ENCODE data around the gene MTMR12.
"Not testable (repeated sequence)": the region's sequence is repeated elsewhere in the genome, so short reads cannot be mapped to it uniquely, and the experiment has no call there.

The MTMR12 gene

DNA sequence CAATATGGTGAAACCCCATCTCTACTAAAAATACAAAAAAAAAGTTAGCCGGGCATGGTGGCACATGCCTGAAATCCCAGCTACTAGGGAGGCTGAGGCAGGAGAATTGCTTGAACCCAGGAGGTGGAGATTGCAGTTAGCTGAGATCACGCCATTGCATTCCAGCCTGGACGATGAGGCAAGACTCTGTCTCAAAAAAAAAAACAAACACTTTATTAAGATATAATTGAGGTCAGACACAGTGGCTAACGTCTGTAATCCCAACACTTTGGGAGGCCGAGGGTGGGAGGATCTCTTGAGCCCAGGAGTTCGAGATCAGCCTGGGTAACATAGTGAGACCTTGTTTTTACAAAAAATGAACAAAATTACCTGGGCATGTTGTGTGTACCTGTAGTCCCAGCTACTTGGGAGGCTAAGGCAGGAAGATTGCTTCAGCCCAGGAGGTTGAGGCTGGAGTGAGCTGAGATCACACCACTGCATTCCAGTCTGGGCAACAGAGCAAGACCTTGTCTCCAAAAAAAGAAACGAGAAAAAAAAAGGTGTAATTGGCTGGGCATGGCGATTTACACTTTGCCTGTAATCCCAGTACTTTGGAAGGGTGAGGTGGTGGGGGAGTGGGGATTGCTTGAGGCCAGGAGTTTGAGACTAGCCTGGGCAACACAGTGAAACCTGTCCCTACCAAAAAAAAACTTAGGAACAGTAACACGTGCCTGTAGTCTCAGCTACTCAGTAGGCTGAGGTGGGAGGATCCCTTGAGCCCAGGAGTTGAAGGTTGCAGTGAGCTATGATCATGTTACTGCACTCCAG lies 16.6 kb downstream of the MTMR12 start:
- DNase-seq: not testable (repeated sequence)

DNA sequence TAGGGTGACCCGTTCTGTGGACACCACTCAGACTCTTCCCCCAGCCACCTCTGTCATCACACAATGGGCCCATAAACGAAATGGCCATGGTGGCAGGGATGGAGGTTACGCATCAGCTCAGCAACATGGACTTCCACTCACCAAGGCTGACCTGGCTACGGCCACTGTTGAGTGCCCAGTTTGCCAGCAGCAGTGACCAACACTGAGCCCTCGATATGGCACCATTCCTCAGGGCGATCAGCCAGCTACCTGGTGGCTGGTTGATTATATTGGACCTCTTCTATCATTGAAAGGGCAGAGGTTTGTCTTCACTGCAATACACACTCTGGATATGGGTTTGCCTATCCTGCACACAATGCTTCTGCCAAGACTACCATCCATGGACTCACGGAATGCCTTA lies 21.1 kb downstream of the MTMR12 start:
- DNase-seq: no peak

DNA sequence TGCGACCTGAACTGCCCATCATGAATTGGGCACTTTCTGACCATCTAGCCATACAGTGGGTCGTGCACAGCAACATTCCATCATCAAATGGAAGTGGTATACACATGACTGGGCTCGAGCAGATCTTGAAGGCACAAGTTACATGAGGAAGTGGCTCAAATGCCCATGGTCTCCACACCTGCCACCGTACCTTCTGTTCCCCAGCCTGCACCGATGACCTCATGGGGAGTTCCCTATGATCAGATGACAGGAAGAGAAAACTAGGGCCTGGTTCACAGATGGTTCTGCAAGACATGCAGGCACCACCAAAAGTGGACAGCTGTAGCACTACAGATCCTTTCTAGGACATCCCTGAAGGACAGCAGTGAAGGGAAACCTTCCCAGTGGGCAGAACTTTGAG lies 21.8 kb downstream of the MTMR12 start:
- DNase-seq: peak; percentile 18

DNA sequence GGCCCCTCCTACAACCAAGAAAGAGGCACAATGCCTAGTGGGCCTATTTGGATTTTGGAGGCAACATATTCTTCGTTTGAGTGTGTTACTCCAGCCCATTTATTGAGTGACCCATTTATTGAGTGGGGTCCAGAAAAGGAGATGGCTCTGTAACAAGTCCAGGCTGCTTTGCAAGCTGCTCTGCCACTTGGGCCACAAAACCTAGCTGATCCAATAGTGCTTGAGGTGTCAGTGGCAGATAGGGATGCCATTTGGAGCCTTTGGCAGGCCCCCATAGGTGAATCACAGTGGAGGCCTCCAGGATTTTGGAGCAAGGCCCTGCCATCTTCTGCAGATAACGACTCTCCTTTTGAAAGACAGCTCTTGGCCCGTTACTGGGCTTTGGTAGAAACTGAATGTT lies 22.2 kb downstream of the MTMR12 start:
- DNase-seq: not testable (repeated sequence)

DNA sequence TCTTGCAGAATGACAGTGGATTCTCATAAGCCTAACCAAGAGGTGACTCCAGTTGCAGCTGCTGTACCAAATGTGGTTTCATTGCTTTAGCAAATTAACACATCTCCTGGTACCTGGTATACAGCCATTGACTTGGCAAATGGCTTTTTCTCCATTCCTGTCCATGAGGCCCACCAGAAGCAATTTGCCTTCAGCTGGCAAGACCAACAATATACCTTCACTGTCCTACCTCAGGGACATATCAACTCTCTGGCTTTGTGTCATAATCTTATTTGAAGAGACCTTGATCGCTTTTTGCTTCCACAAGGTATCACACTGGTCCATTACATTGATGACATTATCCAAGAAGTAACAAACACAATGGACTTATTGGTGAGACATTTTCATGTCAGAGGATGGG lies 22.8 kb downstream of the MTMR12 start:
- DNase-seq: not testable (repeated sequence)

DNA sequence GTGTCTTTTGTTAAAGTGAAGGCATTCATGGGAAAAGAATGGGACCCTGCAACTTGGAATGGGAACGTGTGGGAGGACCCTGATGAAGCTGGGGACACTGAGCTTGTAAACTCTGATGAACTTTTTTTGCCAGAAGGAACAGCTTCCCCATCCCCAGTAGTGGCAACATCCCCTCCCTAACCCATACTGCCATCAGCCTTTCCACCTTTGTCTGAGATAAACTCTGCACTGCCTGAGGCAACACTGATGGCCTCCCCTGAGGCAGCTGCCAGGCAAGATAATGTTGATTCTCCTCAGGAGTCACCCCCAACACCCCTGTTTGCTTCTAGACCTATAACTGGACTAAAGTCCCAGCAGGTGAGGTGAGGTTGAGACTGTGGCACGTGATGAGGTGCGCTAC lies 24.6 kb downstream of the MTMR12 start:
- DNase-seq: not testable (repeated sequence)

DNA sequence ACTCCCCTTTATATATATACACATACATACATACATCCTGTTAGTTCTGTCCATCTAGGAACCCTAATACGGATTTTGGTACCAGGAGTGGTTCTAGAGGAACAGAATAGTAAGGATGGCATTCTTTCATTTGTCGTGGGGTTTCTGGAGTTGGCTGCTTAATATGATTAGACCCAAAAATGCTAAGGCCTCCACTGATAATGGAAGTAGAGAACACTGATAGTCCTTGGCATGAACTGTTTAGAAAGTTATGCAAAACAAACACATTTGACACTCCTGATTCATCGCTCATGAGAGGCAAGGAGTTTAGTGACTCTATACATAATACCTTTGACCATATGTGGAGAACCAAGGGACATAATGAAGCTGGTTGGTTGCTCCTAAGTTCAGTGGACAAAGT lies 25.2 kb downstream of the MTMR12 start:
- not testable (repeated sequence) for DNase-seq

DNA sequence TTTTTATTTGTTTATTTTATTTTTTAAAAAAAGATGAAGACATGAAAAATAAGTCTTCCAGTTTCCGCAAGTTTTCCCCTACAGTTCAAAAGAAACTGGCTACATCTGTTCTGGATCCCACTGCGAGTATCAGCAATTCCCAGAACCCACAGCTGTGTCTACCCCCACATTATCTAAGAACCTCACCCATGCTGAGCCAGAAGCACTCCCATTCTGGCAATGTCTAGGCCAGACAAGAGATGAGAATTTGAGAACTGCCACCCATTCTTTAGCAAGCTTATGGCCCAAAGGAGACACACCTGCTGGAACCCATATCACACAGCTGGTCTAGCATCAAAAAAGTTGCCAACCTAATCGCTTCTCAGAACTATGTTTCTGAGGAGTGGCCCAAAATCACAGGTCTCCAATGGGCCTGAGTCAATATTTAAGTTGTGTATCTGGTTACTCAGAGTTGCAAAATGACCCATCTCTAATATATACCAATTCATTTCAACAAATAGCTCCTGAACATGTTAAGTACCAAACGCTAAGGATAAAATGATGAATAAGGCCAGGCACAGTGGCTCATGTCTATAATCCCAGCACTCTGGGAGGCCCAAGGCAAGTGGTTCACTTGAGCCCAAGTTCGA lies 27.1 kb downstream of the MTMR12 start:
- DNase-seq: no peak

DNA sequence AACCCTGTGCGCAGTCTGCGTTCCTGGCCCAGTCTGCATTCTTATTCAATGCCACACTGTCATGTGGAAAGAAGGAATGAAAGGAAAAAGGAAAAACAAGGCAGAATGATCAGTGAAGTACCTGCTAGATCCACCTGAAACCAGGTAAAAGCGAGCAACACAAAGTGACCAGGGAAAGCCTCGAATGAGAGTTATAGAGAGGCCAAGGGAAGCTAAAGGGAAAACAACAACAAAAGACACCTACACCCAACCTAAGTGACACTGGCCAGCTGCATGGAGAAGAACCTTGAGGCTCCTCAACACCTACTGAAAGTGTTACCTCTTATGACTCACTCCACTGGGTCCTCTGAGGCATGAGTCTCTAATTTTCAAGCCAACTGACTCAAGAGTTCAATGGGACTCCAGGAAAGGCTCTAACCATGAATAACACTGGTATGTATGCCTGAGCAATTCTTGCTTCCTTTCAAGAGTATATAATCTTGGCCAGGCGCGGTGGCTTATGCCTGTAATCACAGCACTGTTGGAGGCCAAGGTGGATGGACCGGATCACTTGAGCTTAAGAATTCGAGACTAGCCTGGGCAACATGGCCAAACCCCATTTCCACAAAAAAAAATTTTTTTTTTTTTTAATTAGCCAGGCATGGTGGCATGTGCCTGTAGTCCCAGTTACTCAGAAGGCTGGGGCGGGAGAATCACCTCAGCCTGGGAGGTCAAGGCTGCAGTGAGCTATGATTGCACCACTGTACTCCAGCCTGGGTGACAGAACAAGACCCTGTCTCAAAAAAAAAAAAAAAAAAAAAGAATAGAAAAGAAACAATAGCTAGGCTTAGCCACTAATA lies 29.0 kb downstream of the MTMR12 start:
- peak; percentile 5 for DNase-seq

DNA sequence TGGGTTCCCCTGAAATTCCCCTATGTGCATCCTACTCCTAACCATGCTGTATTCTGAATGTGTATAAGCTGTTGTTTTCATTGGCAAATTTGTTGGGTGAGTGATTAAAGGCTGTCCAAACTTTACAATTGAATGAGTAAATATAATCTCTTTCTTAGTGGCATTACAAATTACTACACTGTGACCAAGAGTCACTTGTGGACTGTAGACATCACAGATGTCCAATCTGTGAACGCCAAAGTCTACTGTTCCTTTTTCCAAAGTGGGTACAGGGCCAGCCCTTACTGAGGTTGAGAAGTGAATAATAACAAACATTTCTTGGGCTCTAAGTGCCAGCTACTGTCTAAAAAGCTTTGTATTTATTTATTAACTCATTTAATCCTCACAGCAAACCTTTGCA lies 29.7 kb downstream of the MTMR12 start:
- DNase-seq: no peak

DNA sequence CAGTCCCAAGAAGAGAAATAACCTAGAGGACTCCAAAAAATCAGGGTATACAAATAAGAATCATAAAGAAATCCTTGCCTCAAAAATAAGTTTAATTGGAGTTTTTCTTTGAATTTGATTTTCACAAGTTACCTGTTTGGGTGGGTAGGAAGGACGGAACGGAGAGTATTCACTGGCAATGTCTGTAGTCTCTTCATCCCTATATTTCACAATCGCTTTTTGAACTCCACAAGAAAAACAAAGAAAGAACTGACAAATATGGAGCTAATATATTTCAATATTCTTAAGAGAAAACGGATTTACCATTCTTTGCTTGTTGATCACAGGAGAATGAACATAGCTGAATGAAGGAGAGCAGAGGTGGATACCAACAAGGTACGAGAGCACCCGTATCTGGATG lies 30.1 kb downstream of the MTMR12 start:
- no peak for DNase-seq

DNA sequence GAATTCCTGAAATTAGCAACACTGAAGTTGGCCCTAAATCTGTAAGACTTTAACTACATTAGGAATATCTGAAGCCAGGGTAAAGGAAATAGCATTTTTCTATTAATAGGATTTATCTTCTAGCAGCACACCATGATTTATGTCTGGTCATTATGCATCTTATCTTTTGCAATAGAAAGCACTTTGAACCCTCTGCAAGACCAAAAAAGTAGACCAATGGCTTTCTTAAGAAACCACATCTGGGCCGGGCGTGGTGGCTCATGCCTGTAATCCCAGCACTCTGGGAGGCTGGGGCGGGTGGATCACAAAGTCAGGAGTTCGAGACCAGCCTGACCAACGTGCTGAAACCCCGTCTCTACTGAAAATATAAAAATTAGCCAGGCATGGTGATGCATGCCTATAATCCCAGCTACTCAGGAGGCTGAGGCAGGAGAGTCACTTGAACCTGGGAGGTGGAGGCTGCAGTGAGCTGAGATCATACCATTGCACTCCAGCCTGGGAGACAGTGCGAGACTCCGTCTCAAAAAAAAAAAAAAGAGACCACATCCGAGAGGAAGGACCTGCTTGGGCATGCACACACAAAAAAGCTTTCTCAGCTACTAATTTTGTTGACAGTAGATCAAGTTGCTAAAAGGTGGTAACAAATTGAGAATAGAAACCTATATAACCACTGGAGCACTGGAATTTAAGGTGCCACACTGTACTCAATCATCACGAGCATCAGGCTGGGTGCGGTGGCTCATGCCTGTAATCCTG lies 31.2 kb downstream of the MTMR12 start:
- not testable (repeated sequence) for DNase-seq

DNA sequence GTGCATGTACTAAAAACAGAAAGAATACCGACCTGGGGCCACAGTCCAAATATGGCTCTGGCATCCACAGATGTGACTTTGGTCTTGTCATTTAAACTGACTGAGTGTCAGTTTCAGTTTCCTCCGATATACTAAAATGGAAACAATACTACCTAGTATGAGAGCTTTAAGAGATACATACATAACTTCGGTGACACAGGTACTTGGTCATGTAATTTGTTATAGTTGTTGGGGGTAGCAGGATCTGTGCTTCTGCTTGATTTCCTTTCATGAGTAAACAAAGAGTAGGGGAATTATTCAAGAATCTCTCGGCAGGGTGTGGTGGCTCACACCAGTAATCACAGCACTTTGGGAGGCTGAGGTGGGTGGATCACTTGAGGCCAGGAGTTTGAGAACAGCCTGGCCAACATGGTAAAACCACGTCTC lies 32.1 kb downstream of the MTMR12 start:
- DNase-seq: no peak

DNA sequence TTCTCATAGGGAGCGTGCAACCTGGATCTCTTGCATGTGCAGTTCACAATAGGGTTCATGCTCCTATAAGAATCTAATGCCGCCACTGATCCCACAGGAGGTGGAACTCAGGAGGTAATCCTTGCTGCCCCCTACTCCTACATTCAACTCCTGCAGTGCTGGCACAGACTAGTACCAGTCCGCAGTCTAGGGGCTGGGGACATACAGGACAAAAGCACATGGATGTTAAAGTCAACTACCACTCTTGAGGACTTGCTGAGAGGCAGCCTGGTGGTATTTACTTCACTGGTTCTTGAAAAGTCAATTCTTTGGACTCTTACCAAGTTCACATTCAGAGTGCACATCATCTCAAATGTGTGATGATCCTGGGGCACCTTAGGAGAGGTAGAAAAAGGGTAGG lies 33.0 kb downstream of the MTMR12 start:
- DNase-seq: no peak

DNA sequence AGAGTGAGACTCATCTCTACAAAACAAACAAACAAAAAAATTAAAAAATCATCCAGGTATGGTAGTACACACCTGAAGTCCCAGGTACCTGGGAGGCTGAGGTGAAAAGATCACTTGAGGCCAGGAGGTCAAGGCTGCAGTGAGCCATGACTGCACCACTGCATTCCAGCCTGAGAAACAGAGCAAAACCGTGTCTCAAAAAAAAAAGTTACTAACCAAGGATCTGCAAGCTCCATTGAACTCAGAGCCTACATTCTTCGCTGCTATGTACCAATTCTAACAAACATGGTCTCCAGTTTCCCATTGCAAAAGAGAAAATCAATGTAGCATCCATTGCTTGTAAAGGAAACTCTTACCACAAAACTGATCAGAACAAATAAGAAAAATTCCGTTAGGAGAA lies 33.5 kb downstream of the MTMR12 start:
- no peak for DNase-seq

DNA sequence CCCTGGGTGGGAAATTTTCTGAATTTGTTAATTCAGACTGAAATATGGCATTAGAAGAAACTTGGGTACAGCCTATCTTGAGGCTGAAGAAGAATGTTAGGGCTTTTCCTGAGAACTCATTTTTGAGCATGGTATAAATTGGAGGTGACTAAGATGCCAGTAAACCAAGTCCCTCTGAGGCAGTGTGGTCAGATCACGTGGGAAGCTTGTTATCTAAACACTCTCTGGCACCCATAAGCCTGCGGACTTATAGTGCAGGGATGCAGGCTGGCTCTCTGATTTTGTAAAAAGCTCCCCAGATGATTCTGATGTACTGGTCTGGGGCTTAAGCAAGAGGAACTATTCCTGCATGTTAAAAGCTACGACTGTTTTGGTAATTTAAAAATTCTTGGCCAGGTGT lies 34.3 kb downstream of the MTMR12 start:
- no peak for DNase-seq

DNA sequence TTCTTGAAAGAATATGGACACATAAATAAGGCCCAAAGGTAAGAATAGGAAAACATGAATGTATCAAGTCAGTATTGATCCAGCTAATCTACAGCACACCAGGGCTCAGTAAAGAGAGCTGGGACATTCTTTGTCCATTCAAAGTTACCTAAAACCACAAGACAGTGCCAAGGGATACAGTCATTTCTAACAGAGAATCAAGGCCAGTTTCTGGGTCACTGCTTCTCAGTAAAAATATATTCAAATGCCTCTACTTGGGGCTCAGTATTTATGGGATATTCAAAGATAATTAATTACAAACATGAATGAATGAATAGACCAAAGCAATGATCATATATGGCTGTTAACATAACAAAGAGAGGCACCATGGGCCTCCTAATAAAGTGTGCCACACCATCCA lies 34.9 kb downstream of the MTMR12 start:
- no peak for DNase-seq

DNA sequence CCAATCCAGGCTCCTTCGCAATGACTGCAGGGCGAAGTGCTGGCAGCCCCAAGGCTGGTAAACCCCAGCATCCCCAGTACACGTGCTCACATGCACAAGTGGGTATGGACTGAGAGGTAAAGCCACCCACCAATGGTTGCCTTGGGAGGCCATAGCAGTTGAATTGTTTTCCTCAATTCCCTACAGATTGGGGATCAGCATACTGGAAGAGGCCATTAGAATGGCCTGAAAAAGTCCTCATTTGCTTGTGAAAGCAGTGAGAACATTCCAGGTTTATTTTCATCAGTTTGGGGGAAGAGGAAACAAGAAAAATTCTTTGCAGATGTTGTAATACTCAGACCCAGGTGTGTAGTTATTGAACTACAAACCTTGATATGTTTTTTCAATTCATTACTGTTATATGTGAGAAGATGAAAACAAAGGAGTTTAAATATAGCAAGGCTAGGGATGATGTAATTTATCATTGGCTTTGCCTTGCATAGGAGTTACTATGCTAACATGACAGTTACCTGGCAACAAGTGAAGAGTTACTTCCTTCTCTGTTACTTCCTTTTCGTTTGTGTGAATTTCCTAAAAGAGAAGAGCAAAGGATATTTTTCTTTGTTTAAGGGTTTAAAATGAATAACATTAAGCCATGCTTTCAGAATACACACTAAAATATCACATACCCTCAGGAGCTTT lies 36.4 kb downstream of the MTMR12 start:
- DNase-seq: peak; percentile 77

DNA sequence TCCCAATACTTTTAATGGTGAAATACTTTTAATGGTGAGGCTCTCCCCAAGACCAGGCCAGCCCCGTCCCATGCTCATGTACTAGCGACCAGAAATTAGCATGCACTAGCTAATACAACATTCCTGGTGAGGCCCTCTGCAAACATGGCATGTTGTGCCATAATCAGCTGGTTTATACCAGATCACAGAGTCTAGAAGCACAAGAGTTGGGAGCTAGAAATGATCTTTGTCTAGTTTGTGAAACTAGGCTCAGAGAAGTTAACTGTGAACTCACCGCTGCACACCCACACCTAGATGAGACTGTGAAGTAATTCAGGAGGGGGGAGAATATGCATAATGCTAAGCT lies 37.4 kb downstream of the MTMR12 start:
- no peak for DNase-seq

DNA sequence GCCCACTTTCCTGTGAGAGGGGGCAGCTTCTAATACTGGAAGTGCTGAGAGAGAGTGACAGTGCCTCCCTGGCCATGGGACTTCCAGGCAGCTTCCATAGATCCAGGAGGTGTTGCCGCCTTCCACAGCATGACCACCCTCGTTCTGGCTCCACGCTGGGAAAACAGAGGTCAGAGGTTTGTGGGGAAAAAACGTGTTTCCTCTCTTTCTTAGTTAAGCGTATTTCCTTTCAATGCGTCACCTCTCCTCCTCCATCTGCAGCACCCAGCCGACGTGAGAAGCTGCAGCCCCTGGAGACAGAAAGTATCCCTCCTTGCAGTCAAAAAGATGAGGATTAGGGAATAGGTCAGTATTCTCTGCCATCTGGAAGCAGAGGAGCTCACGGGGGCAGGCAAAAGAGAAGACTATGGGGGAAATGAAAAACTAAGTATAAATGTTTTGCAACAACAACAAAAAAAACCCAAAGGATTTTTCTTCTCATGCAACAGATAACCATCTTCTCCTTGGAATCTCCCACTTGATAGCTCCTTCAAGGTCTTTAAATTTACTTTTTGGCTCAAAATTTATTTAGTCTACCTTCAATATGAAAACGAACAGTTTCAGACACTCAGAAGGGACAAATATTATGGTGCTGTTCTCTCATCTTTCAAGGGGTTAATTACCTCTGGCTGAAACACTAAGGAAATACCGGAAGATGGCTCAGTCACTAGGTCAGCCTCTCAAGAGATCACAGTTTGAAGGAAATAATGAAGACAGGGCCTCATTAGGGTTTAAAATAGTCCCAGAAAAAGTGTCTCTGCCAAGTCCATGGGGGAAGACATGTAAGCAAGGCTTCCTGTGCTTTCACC lies 38.0 kb downstream of the MTMR12 start:
- DNase-seq: no peak

DNA sequence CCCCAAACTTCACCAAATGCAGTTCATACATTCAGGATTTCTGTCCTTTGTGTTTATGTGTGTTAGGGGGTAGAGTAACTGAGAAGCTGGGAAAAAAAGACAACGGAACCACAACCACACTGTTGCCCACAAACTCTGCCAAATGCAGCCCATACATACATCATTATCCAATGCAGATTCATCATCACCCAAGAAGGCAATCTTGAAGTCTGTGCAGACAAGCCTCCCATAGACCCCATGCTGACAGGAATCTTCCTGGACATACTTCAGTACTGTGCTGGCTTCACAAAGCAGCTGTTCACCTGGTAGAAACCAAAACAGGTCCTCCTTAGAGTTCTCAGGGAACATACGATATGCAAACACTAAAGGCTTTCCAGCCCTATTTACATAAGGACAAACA lies 38.9 kb downstream of the MTMR12 start:
- peak; percentile 58 for DNase-seq

DNA sequence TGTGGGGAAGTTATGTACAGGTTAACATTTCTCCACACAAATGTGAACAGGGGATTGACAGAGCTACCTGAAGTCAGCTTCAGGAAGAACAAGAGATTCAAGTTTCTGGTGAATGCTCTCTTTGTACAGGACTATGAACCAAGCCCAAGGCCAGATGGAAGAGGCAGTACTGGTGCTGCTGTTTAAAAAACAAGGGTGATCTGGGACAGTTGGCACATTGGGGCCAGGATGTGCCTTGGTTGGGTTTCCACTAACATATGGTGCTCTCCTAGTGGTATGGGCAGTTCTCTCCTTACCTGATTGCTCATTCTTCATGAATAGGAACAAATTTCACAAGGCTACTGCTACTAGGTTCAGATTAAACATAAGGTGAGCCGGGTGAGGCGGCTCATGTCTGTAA lies 40.0 kb downstream of the MTMR12 start:
- DNase-seq: no peak
